GM12878 (cell line): ENCODE results near the gene DGKE. TPM values are rescaled to one million over a fixed set of nuclear protein-coding genes. Genes with fewer than 3 reads are reported as not detected.

Experiments
- ATAC-seq: fragments of 200-7000 bp; cut with Tn5 transposase; 3 replicates; pipeline ENCODE4 v1.9.1; 2020; ENCODE audit warnings: mild to moderate bottlenecking, moderate library complexity
- BruUV-seq: library from RNA; stranded (reverse); fragments of 400-500 nt; replicated peaks from 2 replicates; lab custom pipeline; 2021; lab: Mats Ljungman, UMichigan
- CTCF ChIA-PET: fragments of 300-600 bp; sonication (Branson Sonifier 250); formaldehyde crosslinking; extraction: SDS; loops from one replicate; lab custom pipeline; 2021; ENCODE audit warnings: inconsistent platforms; lab: Yijun Ruan, JAX
- POLR2A ChIA-PET: fragments of 350-600 bp; formaldehyde crosslinking; extraction: SDS; loops from one replicate; lab custom pipeline; 2021; ENCODE audit warnings: inconsistent platforms; lab: Charles Lee
- RAD21 ChIA-PET: fragments of 300-600 bp; sonication (Branson Sonifier 250); formaldehyde crosslinking; loops from one replicate; lab custom pipeline; 2023; ENCODE audit warnings: antibody characterized with exemption; ENCODE audit not compliant: unreplicated experiment; lab: Charles Lee
- SMC1A ChIA-PET: fragments of 300-600 bp; sonication (Branson Sonifier 250); formaldehyde crosslinking; loops from one replicate; lab custom pipeline; 2023; ENCODE audit not compliant: unreplicated experiment, uncharacterized antibody; lab: Charles Lee
- DNase-seq: peaks from one replicate; pipeline ENCODE4 v3.0.0-alpha.2; 2011; ENCODE audit warnings: low read depth, low spot score
- FAIRE-seq: peaks from 3 replicates; lab custom pipeline; 2011; peaks lifted over from hg19 to GRCh38; lab: Jason Lieb, UNC
- H2AFZ ChIP-seq: 2 replicates; pipeline ENCODE4 v1.6.0; 2011; ENCODE audit warnings: low read depth, low read length, control low read depth; ENCODE audit not compliant: control insufficient read depth
- H3K27ac ChIP-seq: 2 replicates; pipeline ENCODE4 v1.5.1; 2011; ENCODE audit warnings: control low read depth; ENCODE audit not compliant: control insufficient read depth, insufficient read depth
- H3K27me3 ChIP-seq, 2 experiments: replicated peaks in 1 of 2; 2 replicates each; pipeline versions ENCODE4 v1.6.0 to v1.6.1; 2011; ENCODE audit warnings: low read length in 1 of 2; ENCODE audit not compliant: control insufficient read depth in 2 of 2, insufficient read depth in 2 of 2
- H3K36me3 ChIP-seq, 2 experiments: 2 replicates each; pipeline ENCODE4 v1.5.1; 2011; ENCODE audit warnings: low read length in 1 of 2; ENCODE audit not compliant: control insufficient read depth in 2 of 2, insufficient read depth in 2 of 2
- H3K4me1 ChIP-seq: 2 replicates; pipeline ENCODE4 v1.6.1; 2011; ENCODE audit warnings: mild to moderate bottlenecking, low read length, moderate library complexity, mixed read lengths; ENCODE audit not compliant: control insufficient read depth, insufficient read depth
- H3K4me2 ChIP-seq: 2 replicates; pipeline ENCODE4 v1.6.0; 2011; ENCODE audit warnings: control low read depth; ENCODE audit not compliant: control insufficient read depth, insufficient read depth
- H3K4me3 ChIP-seq: fragments of 200-600 bp; sonication (generic); 2 replicates; pipeline ENCODE4 v1.5.1; 2016
- H3K79me2 ChIP-seq: 2 replicates; pipeline ENCODE4 v1.6.0; 2011; ENCODE audit warnings: low read length; ENCODE audit not compliant: control insufficient read depth, insufficient read depth
- H3K9ac ChIP-seq: 2 replicates; pipeline ENCODE4 v1.8.0; 2011; ENCODE audit warnings: low read length, control low read depth, mixed read lengths; ENCODE audit not compliant: control insufficient read depth, insufficient read depth
- H3K9me3 ChIP-seq: replicated peaks from 3 replicates; pipeline ENCODE4 v1.5.1; 2011; ENCODE audit warnings: mild to moderate bottlenecking, low read length; ENCODE audit not compliant: control insufficient read depth, insufficient read depth
- H4K20me1 ChIP-seq: 2 replicates; pipeline ENCODE4 v1.6.0; 2011; ENCODE audit not compliant: control insufficient read depth, insufficient read depth
- ESRRA ChIP-seq: IDR thresholded peaks from 2 replicates; pipeline ENCODE4 v1.6.1; 2012; ENCODE audit warnings: mild to moderate bottlenecking, low read length, improper control_type of control experiment
- MEF2A ChIP-seq: IDR thresholded peaks from 2 replicates; pipeline ENCODE4 v1.6.1; 2011; ENCODE audit warnings: low read depth, mild to moderate bottlenecking, low read length, moderate library complexity; ENCODE audit not compliant: insufficient read depth
- PML ChIP-seq: IDR thresholded peaks from 2 replicates; pipeline ENCODE4 v1.6.1; 2012; ENCODE audit warnings: low read length, inconsistent platforms
- POLR2A ChIP-seq: IDR thresholded peaks from 2 replicates; pipeline ENCODE4 v1.6.1; 2011; ENCODE audit warnings: low read depth, mild to moderate bottlenecking, low read length
- RAD51 ChIP-seq: fragments of 450-650 bp; IDR thresholded peaks from 2 replicates; pipeline ENCODE4 v1.6.1; 2016; ENCODE audit warnings: moderate library complexity, mild to moderate bottlenecking, inconsistent platforms
- RUNX3 ChIP-seq: IDR thresholded peaks from 2 replicates; pipeline ENCODE4 v1.6.1; 2012; ENCODE audit warnings: low read length, inconsistent platforms
- SUZ12 ChIP-seq: fragments of 200-600 bp; sonication (generic); IDR thresholded peaks from one replicate; pipeline ENCODE4 v1.6.1; 2018; ENCODE audit warnings: antibody characterized with exemption, mild to moderate bottlenecking; ENCODE audit not compliant: unreplicated experiment
- ZNF207 ChIP-seq: fragments of 450-650 bp; IDR thresholded peaks from 2 replicates; pipeline ENCODE4 v1.6.1; 2014; ENCODE audit warnings: antibody characterized with exemption, mild to moderate bottlenecking, borderline replicate concordance
- WGBS: methylation state at CpG from one replicate; pipeline ENCODE4 v1.1.6; 2016; ENCODE audit warnings: low lambda C conversion rate; ENCODE audit not compliant: insufficient replicate concordance, insufficient coverage; ENCODE audit errors: missing lambda C conversion rate; 5-methylcytosine and 5-hydroxymethylcytosine counted together
- in situ Hi-C: fragments of 300-500 bp; cut with MboI; formaldehyde crosslinking; loops from 9 replicates; pipeline ENCODE4 v1.14.3; 2018; ENCODE audit warnings: mixed read lengths
- intact Hi-C: fragments of 100-400 bp; cut with micrococcal nuclease; formaldehyde crosslinking; loops from one replicate; pipeline ENCODE4 v1.14.2; 2022; ENCODE audit not compliant: unreplicated experiment
- polyA plus RNA-seq, 11 experiments: library from polyadenylated mRNA; depleted of rRNA in 4 of 11; unstranded in 6 of 11; stranded (reverse) in 5 of 11; fragments of >200 nt; fragmentation: Nextera tagmentation in 4 of 11; fragmentation: Illumina TruSeq in 1 of 11; extraction: Ambion mirVana in 4 of 11; extraction: Trizol in 1 of 11; gene quantifications; 1 replicate in 1 of 11; 2 replicates in 10 of 11; pipeline versions ENCODE4 v1.2.1 to v1.2.3, GENCODE V29; 2011 to 2016; ENCODE audit warnings: inconsistent platforms in 2 of 11, missing spikeins in 2 of 11, low read depth in 1 of 11
- total RNA-seq, 4 experiments: library from RNA; depleted of rRNA in 3 of 4; stranded (reverse); fragments of >200 nt in 3 of 4; fragmentation: Illumina TruSeq in 1 of 4; extraction: Trizol in 1 of 4; gene quantifications; 2 replicates each; pipeline versions ENCODE4 v1.2.1 to v1.2.3, GENCODE V29; 2013 to 2021
- TF ChIP-seq, protein P1 (sequence below): fragments of 450-650 bp; IDR thresholded peaks from 2 replicates; pipeline ENCODE4 v1.6.1; 2016; ENCODE audit warnings: mild to moderate bottlenecking

Gene DGKE
- total and polyA plus RNA-seq, 10 of the 15 experiments (the other 5 are each of a cell fraction or from before 2014, with no cell fraction given) = 2.8 to 18.0 (median 11.6) TPM

GRCh38 chr17:56886288-56886731 is 52.4 kb downstream of the DGKE start:
- no peak for DNase-seq
- Histone ChIP-seq H3K79me2 (no peaks in the 10 kb centered on the region), H3K4me3 (no peak overlapping the region), H4K20me1 (no peaks in the 10 kb centered on the region), H3K9ac (no peak overlapping the region), H2AFZ (no peak overlapping the region), H3K27ac (no peak overlapping the region), H3K27me3 (no peaks in the 10 kb centered on the region), H3K9me3 (peaks cover 22% of the 10 kb centered on the region; the same call in 2 of the 3 replicates), H3K36me3 (peaks cover 15 to 28% of the 10 kb centered on the region in 2 experiments; a peak in 3 of 4 replicates), H3K4me2 (no peak overlapping the region)
- CTCF ChIA-PET = no interaction called here
- no TSS peak for BruUV-seq
- RAD21 ChIA-PET = no interaction called here
- WGBS = 34% methylated on average over 2 of the region's 2 CpGs
- intact Hi-C loops (no loop called here), in situ Hi-C loops (no loop called here)
- FAIRE-seq = no peak
- TF ChIP-seq POLR2A (peak; percentile 62), SUZ12 (no peak)
- TF ChIP-seq, all 136 proteins: peak for 1
- H3K4me1 ChIP-seq = peaks cover 6% of the 10 kb centered on the region
- no peak for ATAC-seq
- POLR2A ChIA-PET = interaction anchor here (0.6 kb wide), 1 partner anchor 38 kb away, joined by 4 read pairs; no protein-coding TSS in a partner anchor
- SMC1A ChIA-PET = no interaction called here

DNA sequence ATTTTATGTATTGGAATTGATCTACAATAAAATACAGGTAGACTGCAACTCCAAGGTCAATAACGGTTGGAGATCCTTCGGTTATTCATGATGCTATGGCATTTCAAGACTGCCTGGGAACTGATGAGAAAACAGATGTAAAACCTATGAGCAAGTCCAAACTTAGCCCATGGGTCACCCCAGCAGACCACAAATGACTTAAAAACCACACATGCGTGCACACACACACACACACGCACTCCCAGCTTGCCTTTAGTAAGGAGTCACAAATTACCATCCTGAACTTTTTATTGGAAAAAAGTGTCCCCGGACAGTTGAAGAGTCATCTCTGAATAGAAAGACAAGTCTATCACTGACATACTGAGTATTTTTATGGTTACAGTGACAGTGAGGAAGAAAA is 53.2 kb downstream of the DGKE start:
- 0 out of 3 replicates have a peak, but pooled peaks have one; percentile 13 for ATAC-seq
- H3K27me3 ChIP-seq = no peaks in the 10 kb centered on the region
- H3K36me3 ChIP-seq = peaks cover 23 to 35% of the 10 kb centered on the region in 2 experiments
- no TSS peak for BruUV-seq
- CTCF ChIA-PET = interaction anchor here (1.0 kb wide), 1 partner anchor 67 kb away, joined by 3 read pairs; no protein-coding TSS in a partner anchor
- no peak overlapping the region for H3K4me2 ChIP-seq
- H2AFZ ChIP-seq = no peak overlapping the region
- no peak for DNase-seq
- peaks cover 6% of the 10 kb centered on the region for H3K4me1 ChIP-seq
- SMC1A ChIA-PET = no interaction called here
- peaks cover 22% of the 10 kb centered on the region; the same call in 2 of the 3 replicates for H3K9me3 ChIP-seq
- no peak for TF ChIP-seq ESRRA
- peak; percentile 78 for TF ChIP-seq RUNX3
- TF ChIP-seq, protein P1, sequence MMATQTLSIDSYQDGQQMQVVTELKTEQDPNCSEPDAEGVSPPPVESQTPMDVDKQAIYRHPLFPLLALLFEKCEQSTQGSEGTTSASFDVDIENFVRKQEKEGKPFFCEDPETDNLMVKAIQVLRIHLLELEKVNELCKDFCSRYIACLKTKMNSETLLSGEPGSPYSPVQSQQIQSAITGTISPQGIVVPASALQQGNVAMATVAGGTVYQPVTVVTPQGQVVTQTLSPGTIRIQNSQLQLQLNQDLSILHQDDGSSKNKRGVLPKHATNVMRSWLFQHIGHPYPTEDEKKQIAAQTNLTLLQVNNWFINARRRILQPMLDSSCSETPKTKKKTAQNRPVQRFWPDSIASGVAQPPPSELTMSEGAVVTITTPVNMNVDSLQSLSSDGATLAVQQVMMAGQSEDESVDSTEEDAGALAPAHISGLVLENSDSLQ = no peak
- TF ChIP-seq ZNF207 = no peak
- no peak for TF ChIP-seq MEF2A
- TF ChIP-seq RAD51 = no peak
- TF ChIP-seq PML = no peak
- TF ChIP-seq, all 136 proteins: peak for 1
- ChIA-PET POLR2A (no interaction called here), RAD21 (no interaction called here)
- in situ Hi-C loops = no loop called here
- no peak overlapping the region for H3K27ac ChIP-seq
- intact Hi-C loops = no loop called here
- no peak overlapping the region for H3K9ac ChIP-seq
- WGBS = 86% methylated on average over 5 of the region's 5 CpGs
- FAIRE-seq = no peak
- H3K79me2 ChIP-seq = no peaks in the 10 kb centered on the region
- no peak overlapping the region for H3K4me3 ChIP-seq
- H4K20me1 ChIP-seq = no peaks in the 10 kb centered on the region
